NCI-H226 (cell line): Measurements from ENCODE around the gene SMIM44.
A peak's percentile ranks its signal among the peaks of the same experiment; 100 is the strongest.
"Not testable (repeated sequence)": the region's sequence is repeated elsewhere in the genome, so short reads cannot be mapped to it uniquely, and the experiment has no call there.

Source experiments
- DNase-seq: peaks from one replicate; pipeline ENCODE4 v3.0.0-alpha.2; 2015

Gene SMIM44

DNA sequence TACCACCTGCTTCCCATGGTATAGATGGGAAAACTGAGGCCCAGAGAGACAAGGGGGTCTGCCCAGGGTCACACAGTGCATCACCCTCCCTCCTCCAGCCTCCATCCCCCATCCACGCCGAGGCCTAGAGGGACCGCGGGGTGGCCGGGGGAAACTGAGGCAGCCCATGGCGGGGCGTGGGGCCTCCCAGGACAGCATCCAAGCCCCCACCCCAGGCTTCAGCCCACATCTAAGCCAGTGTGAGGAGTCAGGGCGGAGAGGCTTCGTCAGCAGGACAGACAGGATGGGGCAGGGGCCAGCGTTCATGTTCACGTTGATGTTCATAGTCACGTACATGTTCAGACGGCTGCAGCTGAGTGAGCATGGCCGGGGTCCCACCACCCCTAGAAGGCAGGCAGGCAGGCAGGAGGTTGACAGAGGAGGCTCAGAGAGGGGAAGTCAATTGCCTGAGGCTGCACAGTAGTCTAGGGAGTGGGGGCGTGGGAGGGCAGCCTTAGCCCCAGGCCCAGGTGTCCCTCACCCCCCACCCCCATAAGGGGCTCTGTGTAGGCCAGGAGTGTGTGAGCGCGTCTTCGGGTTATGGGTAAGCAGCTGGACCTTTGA lies 26.2 kb downstream of the SMIM44 start:
- no peak for DNase-seq

- no peak for DNase-seq
These were observed 27.2 kb downstream of the SMIM44 start for GRCh38 chr19:3455960-3456601.

DNA sequence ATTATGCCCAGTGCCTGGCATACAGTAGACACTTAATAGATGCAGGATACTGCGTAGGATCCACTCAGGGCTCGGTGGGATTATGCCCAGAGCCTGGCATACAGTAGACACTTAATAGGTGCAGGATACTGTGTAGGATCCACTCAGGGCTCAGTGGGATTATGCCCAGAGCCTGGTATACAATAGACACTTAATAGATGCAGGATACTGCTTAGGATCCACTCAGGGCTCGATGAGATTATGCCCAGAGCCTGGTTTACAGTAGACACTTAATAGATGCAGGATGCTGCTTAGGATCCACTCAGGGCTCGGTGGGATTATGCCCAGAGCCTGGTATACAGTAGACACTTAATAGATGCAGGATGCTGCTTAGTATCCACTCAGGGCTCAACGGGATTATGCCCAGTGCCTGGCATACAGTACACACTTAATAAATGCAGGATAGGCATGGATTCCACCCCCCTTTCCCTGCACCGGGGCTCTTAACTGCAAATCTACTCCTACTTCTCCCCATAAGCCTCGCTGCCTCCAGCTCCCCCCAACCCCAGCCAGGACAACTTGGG lies 27.8 kb downstream of the SMIM44 start:
- no peak for DNase-seq

- no peak for DNase-seq
These were observed 28.4 kb downstream of the SMIM44 start for GRCh38 chr19:3454656-3455392.

- DNase-seq = no peak
These were observed 29.4 kb downstream of the SMIM44 start for GRCh38 chr19:3453840-3454239.

- not testable (repeated sequence) for DNase-seq
These were observed 30.4 kb downstream of the SMIM44 start for GRCh38 chr19:3452942-3453214.

- DNase-seq = no peak
These were observed 30.9 kb downstream of the SMIM44 start for GRCh38 chr19:3452171-3452941.

DNA sequence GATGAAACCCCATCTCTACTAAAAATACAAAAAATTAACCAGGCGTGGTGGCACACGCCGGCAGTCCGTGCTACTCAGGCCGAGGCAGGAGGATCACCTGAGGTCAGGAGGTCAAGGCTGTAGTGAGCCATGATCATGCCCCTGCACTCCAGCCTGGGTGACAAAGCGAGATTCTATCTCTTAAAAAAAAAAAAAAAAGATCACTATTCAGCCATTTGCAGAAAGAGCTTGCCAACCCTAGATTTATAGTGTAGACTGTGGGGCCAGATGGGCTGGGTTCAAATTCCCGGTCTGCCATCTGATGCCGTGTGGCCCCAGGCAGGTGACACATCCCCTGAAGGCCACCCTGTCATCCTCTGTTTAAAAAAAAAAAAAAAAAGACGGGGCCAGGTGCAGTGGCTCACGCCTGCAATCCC lies 31.8 kb downstream of the SMIM44 start:
- no peak for DNase-seq

DNA sequence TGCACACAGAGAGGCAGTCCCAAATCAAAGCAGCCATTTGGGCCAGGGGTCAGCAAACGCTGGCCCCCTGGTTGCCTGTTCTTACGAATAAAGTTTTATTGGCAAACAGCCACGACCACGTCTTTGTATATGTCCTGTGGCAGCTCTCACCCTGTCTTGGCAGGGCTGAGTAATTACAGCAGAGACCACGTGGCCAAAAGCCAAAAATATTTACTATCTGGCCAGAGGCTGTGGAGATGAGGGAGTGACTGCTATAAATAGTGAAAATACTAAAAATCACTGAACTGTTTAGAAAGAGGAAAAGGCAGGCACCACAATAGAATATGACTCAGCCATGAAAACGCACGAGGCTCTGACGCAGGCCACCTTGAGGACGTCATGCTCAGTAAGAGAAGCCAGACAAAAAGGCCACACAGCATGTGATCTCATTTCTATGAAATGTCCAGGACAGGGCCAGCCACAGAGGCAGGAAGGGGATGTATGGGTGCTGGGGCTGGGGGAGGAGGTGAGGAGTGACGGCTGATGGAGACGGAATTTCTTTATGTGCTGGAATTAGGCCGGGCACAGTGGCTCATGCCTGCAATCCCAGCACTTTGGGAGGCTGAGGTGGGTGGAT lies 32.3 kb downstream of the SMIM44 start:
- DNase-seq = peak; percentile 97

DNA sequence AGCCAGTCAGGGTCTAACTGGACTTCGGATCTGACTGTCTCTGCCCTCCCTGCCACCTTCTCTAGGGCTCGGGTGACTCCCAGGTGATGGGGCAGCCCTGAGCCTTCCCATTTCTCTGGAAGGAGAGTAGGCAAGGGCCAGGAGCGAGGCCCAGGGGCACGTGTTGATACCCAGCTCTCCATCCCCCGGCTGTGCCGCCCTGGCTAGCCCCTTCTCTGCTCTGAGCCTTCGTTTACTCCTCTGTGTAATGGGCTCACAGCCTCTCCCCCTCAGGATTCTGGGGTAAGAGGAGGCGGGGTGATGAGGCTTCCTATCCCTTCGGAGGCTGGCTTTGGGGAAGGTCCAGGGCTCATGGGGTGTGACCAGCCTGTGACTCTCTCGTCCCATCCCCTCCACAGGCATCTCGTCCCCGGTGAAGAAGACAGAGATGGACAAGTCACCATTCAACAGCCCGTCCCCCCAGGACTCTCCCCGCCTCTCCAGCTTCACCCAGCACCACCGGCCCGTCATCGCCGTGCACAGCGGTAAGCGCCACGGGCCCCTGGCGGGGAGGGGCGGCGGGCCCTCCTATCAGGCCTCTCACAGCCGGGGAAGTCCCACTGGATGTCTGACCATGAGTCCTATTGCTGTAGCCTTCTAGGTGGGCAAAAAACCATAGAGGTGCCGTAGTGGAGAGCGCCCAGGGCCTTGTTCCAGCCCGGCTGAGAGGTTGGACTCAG lies 34.5 kb downstream of the SMIM44 start:
- no peak for DNase-seq

GRCh38 chr19:3446657-3447056 lies 36.6 kb downstream of the SMIM44 start:
- not testable (repeated sequence) for DNase-seq

GRCh38 chr19:3444695-3445234 lies 38.5 kb downstream of the SMIM44 start:
- DNase-seq = no peak

- DNase-seq = no peak
These were observed 39.2 kb downstream of the SMIM44 start for GRCh38 chr19:3443840-3444694.

DNA sequence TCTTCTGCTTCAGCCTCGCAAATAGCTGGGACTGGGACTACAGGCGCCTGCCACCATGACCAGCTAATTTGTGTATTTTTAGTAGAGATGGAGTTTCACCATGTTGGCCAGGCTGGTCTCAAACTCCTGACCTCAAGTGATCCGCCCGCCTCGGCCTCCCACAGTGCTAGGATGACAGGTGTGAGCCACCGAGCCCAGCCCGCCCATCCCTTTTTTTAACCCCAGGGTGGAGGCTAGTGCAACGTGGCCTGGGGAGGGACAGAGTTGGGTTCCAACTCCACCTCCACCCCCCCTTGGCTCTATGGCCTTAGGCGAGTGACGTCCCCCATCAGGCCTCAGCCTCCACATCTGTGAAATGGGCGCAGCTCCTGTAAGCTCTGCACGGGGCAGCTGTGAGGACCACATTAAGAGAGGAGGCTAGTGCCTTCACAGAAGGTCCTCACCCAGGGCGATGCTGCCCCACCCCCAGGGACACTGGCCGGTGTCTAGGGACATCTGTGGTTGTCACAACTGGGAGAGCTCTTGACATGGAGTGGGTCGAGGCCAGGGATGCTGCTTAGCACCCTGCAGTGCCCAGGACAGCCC lies 40.7 kb downstream of the SMIM44 start:
- DNase-seq = no peak

- no peak for DNase-seq
These were observed 41.3 kb downstream of the SMIM44 start for GRCh38 chr19:3441986-3442329.

- DNase-seq = no peak
These were observed 41.9 kb downstream of the SMIM44 start for GRCh38 chr19:3441089-3441985.

DNA sequence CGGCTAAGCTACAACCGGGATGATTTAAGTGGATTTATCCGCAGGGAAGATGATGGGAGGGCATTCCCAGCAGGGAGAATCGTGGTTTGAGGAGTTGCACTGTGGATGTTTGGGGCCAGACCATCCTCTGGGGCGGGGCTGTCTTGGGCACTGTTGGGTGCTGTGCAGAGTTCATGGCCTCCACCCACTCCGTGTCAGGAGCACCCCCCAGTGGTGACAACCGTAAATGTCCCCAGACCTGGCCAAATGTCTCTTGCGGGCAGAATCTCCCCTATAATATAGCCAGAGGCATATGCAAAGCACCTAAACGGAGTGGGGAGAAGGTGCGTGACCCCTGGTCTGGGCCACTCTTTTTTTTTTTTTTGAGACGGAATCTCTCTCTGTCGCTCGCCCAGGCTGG lies 43.2 kb downstream of the SMIM44 start:
- DNase-seq = no peak

- peak; percentile 78 for DNase-seq
These were observed 48.3 kb downstream of the SMIM44 start for GRCh38 chr19:3434630-3435553.
